Gastrocnemius medialis (tissue), 4 donors: ENCODE measurements around the gene PDXK.

Source experiments
- POLR2A ChIP-seq, 2 donors: fragments of 450-650 bp; IDR thresholded peaks; one replicate each; pipeline ENCODE4 v1.6.1; 2017; ENCODE audit warnings: antibody characterized with exemption in 2 of 2, mild to moderate bottlenecking in 2 of 2, moderate library complexity in 2 of 2
- TF ChIP-seq, protein P1 (sequence below), 5 experiments: fragments of 450-650 bp in 3 of 5; fragments of 200-600 bp in 2 of 5; sonication (generic) in 2 of 5; IDR thresholded peaks in 4 of 5; conservative IDR thresholded peaks in 1 of 5; 1 replicate in 4 of 5; 2 replicates in 1 of 5; pipeline ENCODE4 v1.5.1; 2016 to 2019; ENCODE audit warnings: antibody characterized with exemption in 5 of 5, mild to moderate bottlenecking in 3 of 5, moderate library complexity in 3 of 5

DNA sequence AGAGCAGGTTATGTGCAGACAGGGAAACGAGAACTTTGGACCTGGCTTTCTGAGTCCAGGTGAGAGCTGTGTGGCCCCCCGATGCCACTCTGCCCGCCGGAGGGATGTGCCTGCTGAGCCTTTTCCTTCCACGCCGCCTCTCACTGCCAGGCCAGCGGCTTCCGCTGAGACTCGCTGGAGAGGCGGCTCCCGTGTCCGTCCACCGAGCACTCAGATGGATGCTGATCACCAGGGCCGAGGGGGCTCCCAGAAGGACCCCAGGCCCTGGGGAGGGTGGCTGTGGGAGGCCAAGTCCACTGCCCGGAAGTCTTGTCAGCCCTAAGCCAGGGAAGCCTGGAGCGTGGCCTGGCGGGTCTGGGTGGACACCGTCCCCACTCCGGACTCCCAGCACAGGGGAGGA, 40.7 kb downstream of the PDXK start:
- TF ChIP-seq, protein P1, sequence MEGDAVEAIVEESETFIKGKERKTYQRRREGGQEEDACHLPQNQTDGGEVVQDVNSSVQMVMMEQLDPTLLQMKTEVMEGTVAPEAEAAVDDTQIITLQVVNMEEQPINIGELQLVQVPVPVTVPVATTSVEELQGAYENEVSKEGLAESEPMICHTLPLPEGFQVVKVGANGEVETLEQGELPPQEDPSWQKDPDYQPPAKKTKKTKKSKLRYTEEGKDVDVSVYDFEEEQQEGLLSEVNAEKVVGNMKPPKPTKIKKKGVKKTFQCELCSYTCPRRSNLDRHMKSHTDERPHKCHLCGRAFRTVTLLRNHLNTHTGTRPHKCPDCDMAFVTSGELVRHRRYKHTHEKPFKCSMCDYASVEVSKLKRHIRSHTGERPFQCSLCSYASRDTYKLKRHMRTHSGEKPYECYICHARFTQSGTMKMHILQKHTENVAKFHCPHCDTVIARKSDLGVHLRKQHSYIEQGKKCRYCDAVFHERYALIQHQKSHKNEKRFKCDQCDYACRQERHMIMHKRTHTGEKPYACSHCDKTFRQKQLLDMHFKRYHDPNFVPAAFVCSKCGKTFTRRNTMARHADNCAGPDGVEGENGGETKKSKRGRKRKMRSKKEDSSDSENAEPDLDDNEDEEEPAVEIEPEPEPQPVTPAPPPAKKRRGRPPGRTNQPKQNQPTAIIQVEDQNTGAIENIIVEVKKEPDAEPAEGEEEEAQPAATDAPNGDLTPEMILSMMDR (IDR thresholded peaks at IDR 0.05 in 4 of 5, conservative IDR thresholded peaks at IDR 0.05 in 1 of 5) = no peak
- TF ChIP-seq POLR2A (IDR thresholded peaks at IDR 0.05) = no peak
